IPS-NIHi11 (cell line): ENCODE data around the gene TNFRSF8.

Experiments
- DNase-seq: peaks from one replicate; pipeline ENCODE4 v3.0.0; 2012; ENCODE audit warnings: mixed read lengths, low spot score

Gene TNFRSF8

DNA sequence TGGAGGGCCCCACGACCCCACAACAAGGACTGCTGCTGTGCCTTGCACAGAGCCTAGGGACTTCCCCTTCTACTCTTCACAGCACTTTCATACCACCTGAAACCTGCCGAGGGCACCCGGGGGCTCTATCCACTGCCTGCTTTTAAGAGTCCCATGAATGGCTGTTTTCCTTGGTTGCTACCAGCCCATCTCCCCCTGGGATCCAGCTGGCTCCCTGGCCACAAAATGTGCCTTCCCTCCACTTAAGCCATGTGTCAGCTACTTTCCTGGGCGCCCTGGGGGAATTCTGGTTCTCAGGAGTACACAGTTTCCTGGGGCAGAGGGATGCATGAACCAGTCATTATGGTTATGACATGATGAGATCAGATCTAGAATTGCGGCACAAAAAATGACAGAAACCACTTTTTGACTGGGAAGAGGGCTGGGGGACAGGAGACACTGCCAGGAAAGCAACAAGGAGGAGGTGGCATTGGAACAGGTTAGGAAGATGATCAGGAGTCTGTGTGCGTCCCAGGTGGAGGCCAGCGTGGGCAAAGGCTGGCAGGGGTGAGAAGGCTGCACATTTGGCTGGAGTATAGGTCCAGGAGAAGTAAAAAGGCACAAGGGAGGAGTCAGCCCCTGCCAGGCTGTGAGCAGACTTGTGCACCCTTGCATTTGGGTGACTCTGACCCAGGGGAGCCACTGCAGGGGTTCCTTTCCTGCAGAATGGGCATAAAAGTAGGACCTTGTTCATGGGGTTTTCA lies 3.2 kb upstream of the TNFRSF8 start:
- no peak for DNase-seq

DNA sequence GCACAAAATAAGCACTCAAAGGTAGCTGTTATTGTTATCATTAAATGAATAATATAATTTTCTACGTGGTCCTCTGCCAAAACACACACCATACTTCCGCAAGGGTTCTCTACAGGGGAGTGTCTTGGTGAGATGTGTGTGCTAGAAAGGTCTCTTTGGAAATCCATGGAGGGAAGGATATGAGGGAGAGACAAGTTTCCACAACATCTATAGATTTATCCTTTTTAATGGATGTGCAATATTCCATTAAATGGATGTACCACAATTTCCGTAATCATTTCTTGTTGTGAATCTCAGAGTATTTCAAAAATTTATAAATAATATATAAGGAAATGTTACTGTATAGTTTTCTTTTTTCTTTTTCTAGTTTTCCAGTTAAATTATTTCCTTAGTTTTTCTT lies 2.6 kb upstream of the TNFRSF8 start:
- no peak for DNase-seq

DNA sequence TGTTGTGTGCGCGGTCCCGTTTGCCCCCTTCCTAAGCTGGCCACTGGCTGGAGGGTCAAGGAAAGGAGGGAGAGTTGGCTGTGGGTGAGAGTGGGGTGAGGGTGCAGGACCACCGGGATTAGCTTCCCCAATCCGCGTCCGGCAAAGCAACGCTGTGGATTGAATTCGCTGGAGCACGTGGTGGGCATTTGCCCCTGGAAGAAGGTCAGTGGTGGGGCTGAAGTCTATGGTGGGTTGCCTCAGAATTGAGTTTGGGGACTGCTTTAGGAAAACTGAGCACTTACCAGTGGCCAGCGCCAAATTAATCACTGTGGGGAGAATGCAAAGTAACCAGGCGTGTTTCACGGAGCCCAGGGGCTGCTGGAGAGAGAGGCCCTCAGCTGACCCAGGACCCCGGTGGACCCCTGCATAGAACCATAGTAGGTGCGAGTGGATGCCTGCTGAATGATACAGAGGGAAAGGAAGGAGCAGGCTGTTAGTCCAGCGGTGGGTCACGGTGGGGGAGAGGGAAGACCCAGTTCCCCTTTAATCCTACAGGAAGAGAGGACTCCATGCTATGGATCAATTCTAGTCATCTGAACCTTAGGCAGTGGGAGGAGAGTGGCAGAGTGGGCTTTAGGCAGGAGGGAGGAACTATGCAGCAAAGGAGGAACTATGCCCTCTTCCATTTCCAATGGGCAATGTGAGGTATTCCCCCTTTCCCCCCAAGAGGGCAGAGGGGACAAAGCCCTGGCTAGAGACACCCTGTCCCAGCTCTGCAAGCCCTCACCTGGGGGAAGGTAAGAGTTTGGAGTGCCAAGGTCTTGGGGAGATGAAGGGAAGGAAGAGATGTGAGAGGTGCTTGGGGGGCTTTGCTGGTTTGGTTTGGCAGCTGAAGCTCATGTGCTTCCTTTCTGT lies 1.2 kb downstream of the TNFRSF8 start:
- DNase-seq: no peak

DNA sequence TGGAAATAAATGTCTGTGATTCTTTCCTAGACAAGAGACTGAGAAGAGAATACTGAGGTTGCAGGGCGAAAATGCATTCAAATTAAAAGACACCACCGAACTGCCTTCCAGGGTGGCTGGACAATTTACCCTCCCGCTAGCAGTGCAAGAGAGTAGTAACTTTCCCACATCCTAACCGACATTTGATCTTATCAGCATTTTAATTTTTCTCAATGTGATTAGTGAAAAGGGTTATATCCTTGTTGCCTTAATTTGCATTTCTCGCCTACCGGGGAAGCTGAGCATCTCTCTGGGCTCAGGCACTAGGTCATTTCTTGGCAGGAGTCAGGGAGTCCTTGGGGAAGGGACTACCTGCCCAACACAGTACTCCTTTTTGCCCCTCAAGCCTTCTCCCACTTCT lies 2.8 kb downstream of the TNFRSF8 start:
- DNase-seq: no peak

DNA sequence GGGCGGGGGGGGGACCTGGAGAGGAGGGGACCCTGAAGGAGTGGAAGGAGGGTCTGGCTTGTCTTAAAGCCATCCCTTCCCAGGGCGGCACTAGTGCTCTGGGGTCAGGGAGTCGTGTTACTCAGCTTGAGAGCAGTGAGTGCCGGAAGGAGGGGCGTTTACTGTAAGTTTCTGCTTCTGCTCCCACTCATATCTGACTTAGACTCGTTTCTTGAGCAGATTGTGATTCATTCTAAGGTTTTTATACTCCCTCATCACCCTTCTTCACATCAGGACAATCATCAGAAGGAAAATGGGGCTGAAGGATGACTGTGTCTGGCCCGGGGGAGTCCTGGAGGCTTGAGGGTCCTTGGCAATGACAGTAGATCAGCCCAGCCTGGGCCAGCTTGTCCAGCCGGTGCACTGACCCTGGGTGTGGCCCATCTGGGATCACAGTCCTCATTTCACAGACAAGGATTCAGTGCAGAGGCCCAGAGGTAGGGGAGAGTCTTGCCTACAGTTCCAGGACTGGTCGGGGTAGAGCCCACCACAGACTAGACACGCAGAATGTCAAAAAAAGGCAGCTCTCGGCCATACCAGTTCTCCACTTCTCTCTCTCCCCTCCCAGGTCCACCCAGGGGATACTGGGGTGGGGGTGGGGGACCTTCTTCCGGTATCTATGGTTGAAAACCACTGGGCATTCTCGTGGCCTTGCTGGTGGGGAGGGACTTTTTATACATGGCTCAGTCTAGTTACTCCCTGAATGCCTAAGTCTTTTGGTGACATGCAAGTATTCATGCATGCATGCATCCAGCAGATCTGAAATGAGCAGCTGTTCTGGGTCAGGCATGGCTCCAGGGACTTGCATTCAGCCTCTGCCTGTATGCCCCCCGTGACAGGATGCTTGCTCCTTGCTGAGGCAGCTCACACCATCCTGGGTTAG lies 5.1 kb downstream of the TNFRSF8 start:
- peak; percentile 80 for DNase-seq

GRCh38 chr1:12069623-12070244 lies 6.6 kb downstream of the TNFRSF8 start:
- no peak for DNase-seq

GRCh38 chr1:12071892-12072291 lies 8.8 kb downstream of the TNFRSF8 start:
- DNase-seq: no peak

DNA sequence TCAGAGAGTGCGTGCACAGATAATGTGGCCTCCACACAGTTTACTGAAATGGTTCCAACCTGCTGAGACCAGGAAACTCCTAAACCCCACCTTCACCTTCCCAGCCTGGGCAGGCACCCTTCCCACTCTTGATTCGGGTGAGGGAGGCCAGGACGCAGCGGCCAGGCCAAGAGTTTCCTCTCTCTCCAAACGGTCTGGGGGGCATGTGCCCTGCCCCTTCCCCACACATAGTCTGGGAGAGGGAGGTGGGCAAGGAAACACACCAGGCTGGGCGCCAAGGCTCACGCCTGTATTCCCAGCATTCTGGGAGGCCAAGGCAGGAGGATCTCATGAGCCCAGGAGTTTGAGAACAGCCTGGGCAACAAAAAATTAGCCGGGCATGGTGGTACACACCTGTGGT lies 9.6 kb downstream of the TNFRSF8 start:
- no peak for DNase-seq

- no peak for DNase-seq
These were observed 10.7 kb downstream of the TNFRSF8 start for GRCh38 chr1:12073796-12074195.

DNA sequence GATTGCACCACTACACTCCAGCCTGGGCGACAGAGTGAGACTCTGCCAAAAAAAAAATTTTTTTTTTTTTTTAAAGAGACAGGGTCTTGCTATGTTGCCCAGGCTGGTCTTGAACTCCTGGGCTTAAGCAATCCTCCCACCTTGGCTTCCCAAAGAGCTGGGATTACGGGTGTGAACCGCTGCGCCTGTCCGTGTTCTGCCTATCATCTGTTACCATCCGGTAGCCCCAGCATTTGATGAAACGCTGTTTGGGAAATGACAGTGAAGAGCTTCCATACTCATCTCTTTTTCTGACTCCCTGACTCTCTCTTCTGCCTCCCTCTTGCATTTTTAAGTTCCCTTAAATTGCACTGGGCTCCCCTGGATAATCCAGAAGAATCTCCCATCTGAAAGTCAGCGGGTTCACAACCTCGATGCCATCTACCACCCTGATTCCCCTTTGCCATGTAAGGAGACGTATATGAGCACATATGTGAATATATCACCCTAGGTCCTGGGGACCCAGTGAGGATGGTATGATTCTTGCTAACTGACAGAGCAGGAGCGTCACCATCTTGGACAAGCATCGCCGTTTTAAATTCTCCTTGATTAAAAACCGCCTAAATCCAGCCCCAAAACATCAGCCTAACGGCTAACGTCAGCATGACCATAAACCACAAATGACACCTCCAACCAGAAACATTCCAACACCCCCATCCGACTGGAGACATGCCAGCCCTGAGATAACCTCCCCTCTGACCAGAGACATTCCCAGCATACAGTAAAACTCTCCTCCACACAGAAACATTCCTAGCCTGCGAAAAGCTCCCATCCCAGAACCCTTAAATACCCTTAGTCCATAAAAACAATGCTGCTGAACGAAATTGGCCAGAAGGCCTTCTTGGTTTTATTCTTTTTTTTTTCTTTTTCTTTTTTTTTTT lies 12.4 kb downstream of the TNFRSF8 start:
- no peak for DNase-seq

DNA sequence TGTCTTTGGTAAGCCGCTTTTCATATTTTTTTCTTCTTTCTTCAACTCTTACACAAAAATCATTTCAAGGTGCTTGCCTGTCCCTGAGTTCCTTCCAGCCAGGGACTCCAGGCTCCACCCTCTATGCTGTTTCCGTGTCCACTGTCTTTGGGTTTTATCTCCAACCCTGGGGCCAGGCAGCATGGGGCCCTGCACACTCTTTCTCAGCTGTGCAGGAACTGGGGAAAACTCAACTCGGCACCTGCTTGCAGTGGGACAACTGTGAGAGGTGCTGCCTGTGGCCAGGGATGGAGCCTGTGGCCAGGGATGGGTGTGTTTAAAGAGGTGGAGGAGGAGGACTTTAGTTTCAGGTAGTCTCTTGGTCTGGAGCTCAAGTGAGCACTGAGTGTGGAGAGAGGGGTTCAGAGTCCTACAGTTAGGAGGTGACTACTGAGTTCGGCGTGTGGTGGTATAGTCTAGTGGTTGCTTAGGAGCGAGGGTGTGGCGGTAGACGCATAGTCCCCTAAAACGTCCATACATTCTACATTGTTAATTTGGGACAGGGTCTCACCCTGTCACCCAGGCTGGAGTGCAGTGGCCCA lies 13.4 kb downstream of the TNFRSF8 start:
- no peak for DNase-seq

- DNase-seq: no peak
These were observed 15.5 kb downstream of the TNFRSF8 start for GRCh38 chr1:12078575-12078937.

- DNase-seq: peak; percentile 88
These were observed 16.1 kb downstream of the TNFRSF8 start for GRCh38 chr1:12078938-12079861.

DNA sequence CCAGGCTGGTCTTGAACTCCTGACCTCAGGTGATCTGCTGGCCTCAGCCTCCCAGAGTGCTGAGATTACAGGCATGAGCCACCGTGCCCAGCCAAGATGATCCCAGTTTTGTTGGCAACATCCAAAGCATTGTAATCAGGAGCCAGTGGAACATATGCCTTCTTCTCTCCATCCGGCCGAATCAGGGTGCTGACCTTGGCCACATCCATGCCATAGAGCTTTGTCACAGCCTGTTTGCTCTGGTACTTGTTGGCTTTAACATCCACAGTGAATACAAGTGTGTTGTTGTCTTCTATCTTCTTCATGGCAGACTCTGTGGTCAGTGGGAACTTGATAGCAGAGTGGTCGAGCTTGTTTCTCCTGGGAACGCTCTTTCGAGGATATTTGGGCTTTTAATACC lies 17.1 kb downstream of the TNFRSF8 start:
- no peak for DNase-seq

GRCh38 chr1:12080773-12081556 lies 17.9 kb downstream of the TNFRSF8 start:
- no peak for DNase-seq

DNA sequence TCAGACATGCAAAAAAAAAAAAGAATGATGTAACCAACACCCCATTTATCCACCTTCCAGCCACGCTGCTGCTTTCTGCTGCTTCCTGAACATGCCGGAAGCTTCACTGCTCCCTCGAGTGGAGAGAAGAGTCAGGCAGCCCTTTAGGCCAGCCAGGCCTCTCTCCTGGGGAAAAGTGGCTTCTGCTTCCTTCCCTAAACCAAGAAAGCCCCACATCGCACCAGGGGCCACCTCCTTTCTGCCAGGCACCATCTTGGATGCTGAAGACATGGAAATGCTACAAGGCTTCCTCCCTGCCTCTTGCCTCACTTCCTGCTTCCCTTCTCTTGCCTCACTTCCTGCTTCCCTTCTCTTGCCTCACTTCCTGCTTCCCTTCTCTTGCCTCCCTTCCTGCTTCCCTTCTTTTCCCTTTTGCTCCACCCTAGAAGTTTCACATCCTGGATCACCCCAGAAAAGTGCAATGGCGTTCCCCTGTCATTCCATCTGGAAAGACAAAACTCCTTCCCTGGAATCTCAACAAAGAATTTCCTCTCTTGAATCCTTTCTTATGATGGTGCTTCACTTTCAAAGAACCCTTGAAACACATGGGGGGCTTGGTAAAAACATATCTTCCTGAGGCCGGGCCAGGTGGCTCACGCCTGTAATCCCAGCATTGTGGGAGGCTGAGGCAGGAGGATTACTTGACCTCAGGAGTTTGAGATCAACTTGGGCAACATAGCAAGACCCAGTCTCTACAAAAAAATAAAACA lies 18.7 kb downstream of the TNFRSF8 start:
- DNase-seq: no peak

GRCh38 chr1:12082988-12083387 lies 19.9 kb downstream of the TNFRSF8 start:
- no peak for DNase-seq

DNA sequence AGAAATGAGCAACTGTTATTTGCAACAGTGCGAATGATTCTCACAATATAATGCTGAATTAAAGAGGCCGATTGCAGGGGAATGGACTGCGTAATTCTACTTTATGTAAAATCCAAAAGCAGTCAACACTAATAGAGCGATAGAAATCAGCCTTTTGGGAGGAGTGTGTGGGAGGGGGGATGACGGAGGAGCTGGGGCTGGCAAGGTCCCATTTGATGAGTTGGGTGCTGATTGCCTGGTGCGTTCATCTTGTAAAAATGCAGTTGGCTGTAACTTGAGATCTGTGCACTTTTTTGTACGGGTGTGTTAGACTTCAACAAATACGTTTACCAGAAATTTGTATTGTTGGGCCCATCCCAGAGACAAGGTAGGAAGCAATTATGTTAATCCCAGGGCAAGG lies 20.7 kb downstream of the TNFRSF8 start:
- DNase-seq: no peak
